ENCODE measurements around the gene IFNGR2. TPM values are rescaled to one million over a fixed set of nuclear protein-coding genes. Genes with fewer than 3 reads are reported as not detected.

The IFNGR2 gene
- total and polyA plus RNA-seq, 4 donors: 58.6 to 198 (median 71.6) TPM

- no peak for TF ChIP-seq CTCF (IDR thresholded peaks at IDR 0.05; ENCODE audit: control extremely low read depth, extremely low read depth)
- ATAC-seq (ENCODE audit: insufficient read depth, low FRiP score) (no peak), DNase-seq (no peak)
- Histone ChIP-seq H3K27me3 (ENCODE audit: control insufficient read depth in 3 of 3, insufficient read depth in 3 of 3, low read length in 2 of 3) (no peaks in the 10 kb centered on the region), H3K9me3 (ENCODE audit: control insufficient read depth in 4 of 4, insufficient read depth in 3 of 4, low read length in 3 of 4) (peaks cover 0 to 14% (median 4%) of the 10 kb centered on the region in 4 donors), H3K4me3 (no peak overlapping the region), H3K36me3 (ENCODE audit: control insufficient read depth in 4 of 4, insufficient read depth in 4 of 4, low read length in 4 of 4) (no peaks in the 10 kb centered on the region), H3K9ac (ENCODE audit: insufficient read depth in 1 of 2, low read length in 2 of 2) (no peak overlapping the region), H3K4me1 (ENCODE audit: control insufficient read depth in 5 of 5, insufficient read depth in 5 of 5, low read length in 5 of 5) (no peaks in the 10 kb centered on the region), H3K27ac (ENCODE audit: low read depth in 1 of 2, low read length in 1 of 2) (no peak overlapping the region)
- 88 to 94% methylated on average over 7 of the region's 7 CpGs for WGBS, 2 donors
These were observed 35.8 kb upstream of the IFNGR2 start for GRCh38 chr21:33367309-33367973.

DNA sequence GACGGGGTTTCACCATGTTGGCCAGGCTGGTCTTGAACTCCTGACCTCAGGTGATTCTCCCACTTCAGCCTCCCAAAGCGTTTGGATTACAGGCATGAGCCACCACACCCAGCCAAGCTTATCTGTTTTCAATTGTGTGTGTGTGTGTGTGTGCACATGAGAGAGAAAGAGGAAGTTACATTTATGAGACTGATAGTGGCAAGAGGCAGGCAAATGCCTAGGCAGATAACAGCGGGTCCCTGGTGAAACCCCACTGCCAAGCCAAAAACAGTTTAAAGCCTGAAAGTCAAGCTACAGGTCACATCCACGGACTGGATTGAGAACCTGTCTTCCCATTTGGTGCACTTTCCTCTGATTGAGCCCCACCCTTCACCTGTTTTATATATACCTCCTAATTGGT lies 35.1 kb upstream of the IFNGR2 start:
- H3K27ac ChIP-seq (ENCODE audit: low read depth in 1 of 2, low read length in 1 of 2): no peak overlapping the region
- H3K9ac ChIP-seq (ENCODE audit: insufficient read depth in 1 of 2, low read length in 2 of 2): no peak overlapping the region
- no peak overlapping the region for H3K4me3 ChIP-seq
- H3K36me3 ChIP-seq (ENCODE audit: control insufficient read depth in 4 of 4, insufficient read depth in 4 of 4, low read length in 4 of 4): no peaks in the 10 kb centered on the region
- H3K27me3 ChIP-seq (ENCODE audit: control insufficient read depth in 3 of 3, insufficient read depth in 3 of 3, low read length in 2 of 3): no peaks in the 10 kb centered on the region
- no peaks in the 10 kb centered on the region for H3K4me1 ChIP-seq (ENCODE audit: control insufficient read depth in 5 of 5, insufficient read depth in 5 of 5, low read length in 5 of 5)
- no peak for TF ChIP-seq CTCF (IDR thresholded peaks at IDR 0.05; ENCODE audit: control extremely low read depth, extremely low read depth)
- 68 to 72% methylated on average over 4 of the region's 4 CpGs for whole genome bisulfite sequencing, 2 donors
- ATAC-seq (ENCODE audit: insufficient read depth, low FRiP score): no peak
- H3K9me3 ChIP-seq (ENCODE audit: control insufficient read depth in 4 of 4, insufficient read depth in 3 of 4, low read length in 3 of 4): peaks cover 0 to 14% (median 4%) of the 10 kb centered on the region in 4 donors
- DNase-seq: no peak

DNA sequence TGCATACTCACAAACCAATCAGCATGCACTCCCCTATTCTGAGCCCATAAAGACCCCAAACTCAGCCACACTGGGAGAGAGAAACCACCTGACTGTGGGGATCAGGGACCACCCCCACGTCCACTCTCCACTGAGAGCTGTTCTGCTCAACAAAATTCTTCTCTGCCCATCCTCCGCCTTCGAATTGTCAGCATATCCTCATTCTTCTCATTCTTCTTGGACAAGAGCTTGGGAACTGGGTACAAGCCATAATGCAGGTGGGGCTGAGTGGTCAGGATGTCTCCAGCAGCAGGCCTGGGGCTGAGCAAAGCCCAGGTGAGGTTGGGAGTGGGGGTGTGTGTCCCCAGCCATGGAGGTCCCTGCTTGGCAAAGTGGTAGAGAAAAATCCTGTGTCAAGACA lies 34.6 kb upstream of the IFNGR2 start:
- Histone ChIP-seq H3K4me1 (ENCODE audit: control insufficient read depth in 5 of 5, insufficient read depth in 5 of 5, low read length in 5 of 5) (no peaks in the 10 kb centered on the region), H3K27me3 (ENCODE audit: control insufficient read depth in 3 of 3, insufficient read depth in 3 of 3, low read length in 2 of 3) (no peaks in the 10 kb centered on the region), H3K36me3 (ENCODE audit: control insufficient read depth in 4 of 4, insufficient read depth in 4 of 4, low read length in 4 of 4) (no peaks in the 10 kb centered on the region), H3K9ac (ENCODE audit: insufficient read depth in 1 of 2, low read length in 2 of 2) (no peak overlapping the region), H3K9me3 (ENCODE audit: control insufficient read depth in 4 of 4, insufficient read depth in 3 of 4, low read length in 3 of 4) (peaks cover 0 to 14% (median 4%) of the 10 kb centered on the region in 4 donors), H3K4me3 (no peak overlapping the region), H3K27ac (ENCODE audit: low read depth in 1 of 2, low read length in 1 of 2) (no peak overlapping the region)
- no peak for TF ChIP-seq CTCF (IDR thresholded peaks at IDR 0.05; ENCODE audit: control extremely low read depth, extremely low read depth)
- no peak for ATAC-seq (ENCODE audit: insufficient read depth, low FRiP score)
- 89 to 93% methylated on average over 3 of the region's 3 CpGs for WGBS, 2 donors
- DNase-seq: no peak

DNA sequence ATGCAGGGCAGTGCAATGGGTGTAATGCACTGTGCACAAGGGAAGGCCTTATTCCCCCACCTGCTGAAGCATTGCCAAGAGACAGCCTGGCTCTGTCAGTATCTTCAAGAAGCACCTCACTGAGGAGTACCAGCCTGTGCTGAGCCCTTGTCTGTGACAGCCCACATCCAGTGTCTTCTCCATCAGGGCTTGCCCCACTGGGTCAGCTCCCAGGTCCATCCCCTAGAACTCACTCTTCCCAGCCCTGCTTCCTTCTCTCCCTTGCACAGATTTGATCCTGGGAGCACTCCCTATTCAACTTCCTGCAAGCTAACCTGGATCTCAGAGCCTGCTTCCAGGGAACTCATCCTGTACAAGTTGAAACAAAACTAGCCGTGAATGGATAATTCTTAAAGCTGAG lies 33.6 kb upstream of the IFNGR2 start:
- WGBS, 2 donors: 96 to 97% methylated on average over 1 of the region's 1 CpG
- TF ChIP-seq CTCF (IDR thresholded peaks at IDR 0.05; ENCODE audit: control extremely low read depth, extremely low read depth): no peak

More for the DNA sequence above, 33.6 kb upstream of the IFNGR2 start:
- Histone ChIP-seq H3K27me3 (ENCODE audit: control insufficient read depth in 3 of 3, insufficient read depth in 3 of 3, low read length in 2 of 3) (no peaks in the 10 kb centered on the region), H3K4me1 (ENCODE audit: control insufficient read depth in 5 of 5, insufficient read depth in 5 of 5, low read length in 5 of 5) (no peaks in the 10 kb centered on the region), H3K9me3 (ENCODE audit: control insufficient read depth in 4 of 4, insufficient read depth in 3 of 4, low read length in 3 of 4) (peaks cover 0 to 14% (median 4%) of the 10 kb centered on the region in 4 donors), H3K27ac (ENCODE audit: low read depth in 1 of 2, low read length in 1 of 2) (no peak overlapping the region), H3K36me3 (ENCODE audit: control insufficient read depth in 4 of 4, insufficient read depth in 4 of 4, low read length in 4 of 4) (no peaks in the 10 kb centered on the region), H3K9ac (ENCODE audit: insufficient read depth in 1 of 2, low read length in 2 of 2) (no peak overlapping the region), H3K4me3 (no peak overlapping the region)
- no peak for DNase-seq
- ATAC-seq (ENCODE audit: insufficient read depth, low FRiP score): no peak

Measured in lung (tissue), 12 donors.